ENCODE results near the gene DPM1.

The DPM1 gene

DNA sequence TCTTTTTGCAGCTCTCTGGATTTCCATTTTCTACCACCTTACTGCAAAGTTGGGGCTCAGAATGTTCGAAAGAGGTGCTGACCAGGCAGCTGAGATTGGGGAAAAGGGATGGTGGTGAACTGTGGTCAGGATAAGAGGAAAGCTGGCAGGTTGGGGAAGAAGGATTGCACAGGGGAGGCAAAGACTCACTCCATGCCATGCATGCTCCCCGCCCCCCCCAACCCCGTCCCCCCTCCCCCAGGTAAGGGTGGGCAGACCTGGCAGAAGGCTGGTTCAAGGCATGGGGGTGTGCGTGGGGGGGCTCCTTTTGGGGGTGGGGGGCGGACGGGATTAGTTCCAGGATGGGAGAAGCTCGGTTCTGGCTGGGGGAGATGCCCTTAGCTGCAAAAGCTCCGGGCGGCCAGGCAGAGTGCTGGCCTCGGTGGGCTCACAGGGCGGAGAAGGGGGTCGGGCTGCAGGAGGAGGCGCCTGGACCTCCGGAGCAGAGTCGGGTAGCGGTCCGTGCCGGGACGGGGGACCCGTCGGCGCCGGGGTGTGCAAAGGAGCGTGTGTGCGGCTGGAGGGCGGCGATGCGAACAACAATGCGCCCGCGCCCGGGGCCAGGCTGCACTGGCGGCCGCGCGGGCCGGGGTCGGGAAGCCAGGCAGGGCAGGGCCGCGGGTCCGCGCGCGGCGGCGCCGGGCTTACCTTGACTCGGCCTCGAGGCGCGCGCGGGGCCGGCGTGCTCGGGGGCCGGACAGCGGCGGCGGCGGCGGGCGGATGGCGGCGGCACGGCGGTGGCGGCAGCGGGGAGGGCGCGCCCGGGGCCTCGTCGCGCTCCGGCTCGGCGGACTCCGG, 28.0 kb downstream of the DPM1 start:
- DNase-seq (ENCODE audit: low read depth in 2 of 2): no peak

DNA sequence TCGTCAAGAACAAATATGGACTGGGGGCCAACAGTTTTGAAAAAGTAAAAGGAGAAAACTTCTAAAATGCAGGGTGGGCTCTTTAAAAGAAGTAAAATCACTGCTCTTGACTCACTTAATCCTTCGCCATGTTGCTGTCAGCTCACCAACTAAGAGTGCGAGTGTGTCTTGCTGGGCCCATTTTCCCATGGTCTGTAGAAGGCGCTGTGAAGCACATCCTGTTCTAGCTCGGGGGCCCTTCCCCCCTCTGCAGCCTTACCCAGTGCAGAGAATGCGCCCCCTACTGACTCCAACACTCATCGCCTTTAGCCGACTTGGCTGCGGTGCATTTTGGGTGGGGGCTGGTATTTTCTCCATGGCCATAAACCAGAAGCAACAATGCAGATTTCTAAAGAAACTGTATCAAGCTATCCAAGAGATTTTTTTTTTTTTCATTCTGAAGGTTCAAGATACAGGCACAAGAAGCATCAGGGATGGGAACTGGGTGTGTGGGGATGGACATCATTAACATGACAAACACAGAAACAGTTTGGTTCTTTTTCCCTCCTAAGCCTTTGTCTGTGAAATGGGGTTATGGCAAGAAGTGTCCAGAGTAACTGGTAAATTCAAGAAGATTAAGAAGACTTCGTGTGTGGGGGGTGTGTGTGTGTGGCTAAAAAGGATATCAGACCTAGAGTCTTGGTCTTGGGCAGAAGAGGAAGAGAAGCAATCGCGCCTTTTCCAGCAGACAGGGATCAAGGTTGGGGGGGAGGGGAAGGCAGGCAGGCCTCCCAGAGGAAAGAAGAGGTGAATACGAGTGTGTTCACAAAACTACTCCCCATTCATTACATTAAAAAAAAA, 28.8 kb downstream of the DPM1 start:
- DNase-seq (ENCODE audit: low read depth in 2 of 2): peak; percentile 92 to 95

DNA sequence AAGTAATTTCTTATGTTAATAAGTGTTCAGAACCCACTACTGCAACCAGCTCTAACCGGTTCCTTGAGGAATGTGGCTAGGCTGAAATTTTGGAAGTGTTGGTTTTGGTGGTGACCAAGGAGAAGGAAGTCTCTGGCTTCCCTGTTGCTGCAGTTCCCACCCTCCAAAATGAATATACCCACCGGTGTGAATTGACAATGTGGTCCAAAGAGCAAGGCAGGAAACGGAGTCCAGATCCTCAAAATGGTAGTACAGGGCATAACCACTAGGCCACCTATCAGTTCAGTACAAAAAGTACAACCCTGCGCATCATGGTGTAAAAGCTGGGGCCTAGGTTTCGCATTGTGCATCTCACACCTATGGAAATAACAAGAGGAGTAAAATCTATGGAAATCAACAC, 29.9 kb downstream of the DPM1 start:
- DNase-seq (ENCODE audit: low read depth in 2 of 2): no peak

DNA sequence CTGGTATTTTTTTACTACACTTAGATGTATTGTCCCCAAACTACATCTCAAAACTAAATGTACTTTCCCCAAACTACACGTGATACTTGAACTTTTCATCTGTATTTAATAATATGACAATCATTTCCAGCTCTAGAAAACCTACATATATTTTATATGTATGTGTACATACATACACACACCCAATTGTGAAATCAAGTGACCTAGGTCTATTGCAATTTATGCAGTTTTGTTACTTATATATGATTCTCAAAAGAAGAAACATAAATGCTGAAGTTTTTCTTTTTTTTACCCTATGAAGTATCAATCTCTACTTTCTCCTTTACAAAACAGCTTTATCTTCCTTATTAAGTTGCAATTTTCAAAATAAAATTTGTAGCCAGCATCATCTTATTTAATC, 31.8 kb downstream of the DPM1 start:
- no peak for DNase-seq (ENCODE audit: low read depth in 2 of 2)

GRCh38 chr20:50924261-50924920, 33.9 kb downstream of the DPM1 start:
- no peak for DNase-seq (ENCODE audit: low read depth in 2 of 2)

DNA sequence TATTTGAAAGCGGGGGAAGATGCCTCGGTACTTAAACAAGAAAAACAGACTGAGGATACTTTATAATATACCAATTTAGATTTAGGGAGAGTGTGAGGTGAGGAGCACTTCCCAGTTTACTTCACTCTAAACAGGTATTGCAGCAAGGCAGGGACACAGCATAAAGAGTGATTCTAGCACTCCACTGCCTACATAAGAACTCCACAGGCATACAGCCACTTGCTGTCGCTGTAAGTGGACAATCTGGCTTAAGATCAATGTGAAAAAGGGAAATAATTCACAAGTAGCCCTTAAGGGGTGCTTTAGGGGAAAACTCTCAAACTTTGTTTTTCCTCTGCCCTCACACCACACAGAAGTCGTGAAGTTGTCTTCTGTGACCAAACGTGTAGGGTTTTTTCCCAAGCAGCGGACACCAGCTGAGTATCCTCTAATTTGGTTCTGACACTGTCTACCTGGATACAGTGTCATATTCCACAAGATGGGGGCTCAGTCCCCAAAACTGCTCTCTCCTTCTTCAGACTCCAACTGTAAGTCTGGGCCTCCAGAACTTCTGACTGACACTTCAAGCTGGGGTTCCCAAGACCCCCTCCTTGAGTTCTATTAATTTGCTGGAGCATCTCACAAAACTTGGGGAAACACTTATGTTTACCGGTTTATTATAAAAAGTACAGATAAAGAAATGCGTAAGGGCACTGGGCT, 36.4 kb downstream of the DPM1 start:
- DNase-seq (ENCODE audit: low read depth in 2 of 2): no peak

- no peak for DNase-seq (ENCODE audit: low read depth in 2 of 2)
Observed at GRCh38 chr20:50920997-50921396, 37.3 kb downstream of the DPM1 start.

GRCh38 chr20:50919567-50919966, 38.8 kb downstream of the DPM1 start:
- DNase-seq (ENCODE audit: low read depth in 2 of 2): no peak

DNA sequence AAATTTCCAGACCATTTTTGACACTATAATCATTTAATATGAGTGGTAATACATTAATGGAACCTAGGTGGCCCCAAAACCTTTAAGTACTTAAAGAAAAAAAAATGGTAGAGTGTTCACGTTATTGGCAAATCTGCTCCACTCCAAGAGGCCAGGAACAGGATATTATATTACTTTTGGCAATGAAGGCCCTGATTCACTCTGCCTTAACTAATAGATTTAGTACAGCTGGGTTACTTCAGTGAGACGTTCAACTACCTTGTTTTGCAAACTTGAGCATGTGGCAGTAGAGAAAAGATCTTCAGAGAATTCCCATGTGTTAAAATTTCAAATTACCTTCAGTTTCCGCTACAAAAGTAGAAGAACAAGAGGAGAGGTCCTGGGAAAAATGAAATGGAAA, 39.9 kb downstream of the DPM1 start:
- DNase-seq (ENCODE audit: low read depth in 2 of 2): no peak

GRCh38 chr20:50916934-50917333, 41.4 kb downstream of the DPM1 start:
- DNase-seq (ENCODE audit: low read depth in 2 of 2): no peak

- no peak for DNase-seq (ENCODE audit: low read depth in 2 of 2)
Observed at GRCh38 chr20:50916257-50916656, 42.1 kb downstream of the DPM1 start.

- DNase-seq (ENCODE audit: low read depth in 2 of 2): no peak
Observed at GRCh38 chr20:50915424-50915823, 42.9 kb downstream of the DPM1 start.

- DNase-seq (ENCODE audit: low read depth in 2 of 2): no peak
Observed at GRCh38 chr20:50913690-50914375, 44.5 kb downstream of the DPM1 start.

DNA sequence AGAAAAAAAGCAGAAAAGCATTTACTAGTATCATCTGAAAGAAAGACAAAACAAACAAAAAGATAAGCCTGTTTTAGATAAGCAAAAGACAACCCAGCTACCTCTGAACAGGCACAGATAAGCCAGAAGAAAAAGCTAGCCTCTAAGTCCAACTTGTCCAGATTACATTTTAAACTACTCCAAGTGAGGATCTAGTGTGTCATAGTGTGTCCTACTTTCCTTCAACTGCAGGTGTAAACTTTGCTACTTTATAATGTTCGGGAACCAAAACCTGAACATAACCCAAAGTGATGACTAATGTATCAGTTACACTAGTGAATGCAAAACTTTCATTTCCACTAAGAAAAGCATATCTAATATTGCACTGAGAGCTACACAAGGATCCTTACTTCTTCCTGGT, 46.6 kb downstream of the DPM1 start:
- no peak for DNase-seq (ENCODE audit: low read depth in 2 of 2)

DNA sequence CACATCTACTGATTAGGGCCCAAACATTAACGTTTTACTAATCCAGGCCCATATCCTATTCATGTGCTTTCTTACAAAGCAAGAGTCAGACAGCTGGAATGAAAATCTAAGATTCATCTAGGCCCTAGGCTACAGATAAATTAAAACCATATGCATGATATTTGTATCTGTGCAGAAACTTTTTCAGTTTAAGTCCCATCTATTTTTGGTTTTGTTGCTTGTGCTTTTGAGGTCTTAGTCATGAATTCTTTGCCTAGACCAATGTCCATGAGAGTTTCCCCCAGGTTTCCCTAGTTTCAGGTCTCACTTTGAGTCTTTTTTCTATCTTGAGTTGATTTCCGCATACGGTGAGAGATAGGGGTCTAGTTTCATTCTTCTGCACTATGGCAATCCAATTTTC, 47.3 kb downstream of the DPM1 start:
- DNase-seq (ENCODE audit: low read depth in 2 of 2): no peak

DNA sequence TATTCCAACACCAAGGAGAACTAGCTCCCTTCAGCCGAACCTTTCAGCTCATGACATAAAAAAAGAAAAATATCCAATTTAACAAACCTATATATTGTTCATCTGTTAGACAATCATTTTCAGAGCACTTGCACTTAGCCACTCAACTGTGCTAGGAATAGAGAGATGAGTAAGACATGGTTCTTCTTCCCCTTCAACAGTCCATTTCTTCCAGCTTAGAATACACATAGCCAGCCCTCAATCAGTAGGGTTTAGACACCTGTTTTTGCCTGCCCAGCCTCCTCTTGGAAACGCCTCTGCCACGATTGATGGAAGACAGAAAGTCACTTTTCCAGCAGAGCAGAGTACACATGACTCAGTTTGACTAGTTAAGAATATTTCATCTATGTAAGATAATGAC, 48.9 kb downstream of the DPM1 start:
- no peak for DNase-seq (ENCODE audit: low read depth in 2 of 2)

DNA sequence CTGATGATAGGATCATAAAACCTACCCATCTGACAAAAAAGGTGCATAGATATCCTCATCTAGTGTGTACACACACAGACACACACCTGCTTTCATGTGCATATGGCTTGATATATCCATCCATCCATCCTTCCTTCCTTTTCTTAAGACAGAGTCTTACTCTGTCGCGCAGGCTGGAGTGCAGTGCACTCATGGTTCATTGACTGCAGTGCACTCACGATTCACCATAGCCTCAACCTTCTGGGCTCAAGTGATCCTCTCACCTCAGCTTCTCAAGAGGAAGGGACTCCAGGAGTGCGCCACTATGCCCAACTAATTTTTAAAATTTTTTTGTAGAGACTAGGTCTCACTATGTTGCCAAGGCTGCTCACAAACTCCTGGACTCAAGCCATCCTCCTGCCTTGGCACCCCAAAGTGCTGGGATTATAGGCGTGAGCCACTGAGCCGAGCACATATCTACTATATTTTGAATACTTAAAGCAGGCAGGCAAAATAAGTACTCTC, 54.2 kb downstream of the DPM1 start:
- DNase-seq (ENCODE audit: low read depth in 2 of 2): no peak

GRCh38 chr20:50903353-50904051, 54.8 kb downstream of the DPM1 start:
- DNase-seq (ENCODE audit: low read depth in 2 of 2): no peak

- DNase-seq (ENCODE audit: low read depth in 2 of 2): no peak
Observed at GRCh38 chr20:50901301-50901700, 57.0 kb downstream of the DPM1 start.

DNA sequence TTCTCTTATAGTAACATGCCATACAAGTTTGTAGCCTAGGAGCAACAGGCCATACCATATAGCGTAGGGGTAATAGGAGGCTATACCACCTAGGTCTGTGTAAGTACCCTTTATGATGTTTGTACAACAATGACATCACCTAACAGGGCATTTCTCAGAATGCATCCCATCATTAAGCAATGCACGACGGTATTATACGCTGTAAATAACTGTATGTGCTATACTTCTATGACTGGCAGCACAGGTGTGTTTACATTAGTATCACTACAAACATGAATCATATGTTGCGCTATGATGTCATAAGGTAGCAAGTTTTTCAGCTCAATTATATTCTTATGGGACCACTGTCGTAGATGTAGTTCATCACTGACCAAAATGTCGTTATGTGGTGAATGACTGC, 58.1 kb downstream of the DPM1 start:
- no peak for DNase-seq (ENCODE audit: low read depth in 2 of 2)

GRCh38 chr20:50898475-50898874, 59.9 kb downstream of the DPM1 start:
- DNase-seq (ENCODE audit: low read depth in 2 of 2): no peak

All from stimulated activated CD4-positive, alpha-beta T cell treated with anti-CD3 and anti-CD28 coated beads, Interleukin-15, amount 100 ng/mL, for 48 hours (primary cell).